Activated CD4-positive, alpha-beta T cell treated with anti-CD3 and anti-CD28 coated beads for 4 hours (primary cell): ENCODE results near the gene LHPP.

ENCODE experiments used
- DNase-seq, 2 donors: peaks; one replicate each; pipeline ENCODE4 v3.0.0-alpha.2; 2020

LHPP gene

GRCh38 chr10:124522933-124523871 is 61.6 kb downstream of the LHPP start:
- no peak for DNase-seq

- DNase-seq, result no peak
Measured at GRCh38 chr10:124523901-124524300, 62.3 kb downstream of the LHPP start.

- DNase-seq, result no peak
Measured at GRCh38 chr10:124524991-124525653, 63.5 kb downstream of the LHPP start.

- no peak for DNase-seq
Measured at GRCh38 chr10:124525751-124526600, 64.4 kb downstream of the LHPP start.

- no peak for DNase-seq
Measured at GRCh38 chr10:124526621-124527267, 65.1 kb downstream of the LHPP start.

GRCh38 chr10:124527874-124528395 is 66.3 kb downstream of the LHPP start:
- no peak for DNase-seq

- no peak for DNase-seq
Measured at GRCh38 chr10:124529661-124530214, 68.1 kb downstream of the LHPP start.

- peak; percentile 81 to 86 for DNase-seq
Measured at GRCh38 chr10:124530215-124530665, 68.6 kb downstream of the LHPP start.

GRCh38 chr10:124530816-124531215 is 69.2 kb downstream of the LHPP start:
- no peak for DNase-seq

GRCh38 chr10:124532106-124532641 is 70.6 kb downstream of the LHPP start:
- DNase-seq, result no peak

GRCh38 chr10:124532788-124533187 is 71.2 kb downstream of the LHPP start:
- DNase-seq, result no peak

- no peak for DNase-seq
Measured at GRCh38 chr10:124533266-124533665, 71.6 kb downstream of the LHPP start.

GRCh38 chr10:124534231-124534798 is 72.7 kb downstream of the LHPP start:
- no peak for DNase-seq

- no peak for DNase-seq
Measured at GRCh38 chr10:124534826-124535601, 73.4 kb downstream of the LHPP start.

GRCh38 chr10:124535731-124536495 is 74.3 kb downstream of the LHPP start:
- no peak for DNase-seq

- DNase-seq, result no peak
Measured at GRCh38 chr10:124536496-124537050, 75.0 kb downstream of the LHPP start.

- DNase-seq, result no peak
Measured at GRCh38 chr10:124537166-124537725, 75.6 kb downstream of the LHPP start.

GRCh38 chr10:124537891-124538290 is 76.3 kb downstream of the LHPP start:
- no peak for DNase-seq

- no peak for DNase-seq
Measured at GRCh38 chr10:124538706-124539105, 77.1 kb downstream of the LHPP start.
